NCI-H345 treated with DMSO at 0.1 percent for 48 hours (cell line): ENCODE measurements around the gene APOBEC2.

Experiments used
- DNase-seq: peaks from one replicate; lab custom pipeline; 2025; ENCODE audit not compliant: unreplicated experiment; lab: John Stamatoyannopoulos, UW

The APOBEC2 gene

GRCh38 chr6:41037107-41037900, 15.7 kb upstream of the APOBEC2 start:
- DNase-seq = peak; percentile 47

GRCh38 chr6:41038205-41038604, 14.8 kb upstream of the APOBEC2 start:
- no peak for DNase-seq

- DNase-seq = peak; percentile 5
Observed at GRCh38 chr6:41039060-41039998, 13.7 kb upstream of the APOBEC2 start, which contains the start of gene UNC5CL. Gene UNC5CL, minus strand, starts transcription at chr6:41039221. Its CDS starts 4,147 bp downstream, at chr6:41035074.

- DNase-seq = no peak
Observed at GRCh38 chr6:41040101-41040939, 12.7 kb upstream of the APOBEC2 start.

GRCh38 chr6:41040940-41041536, 12.0 kb upstream of the APOBEC2 start:
- no peak for DNase-seq

GRCh38 chr6:41042226-41043055, 10.6 kb upstream of the APOBEC2 start, which contains the start of gene TSPO2:
Gene TSPO2, plus strand, starts transcription at chr6:41042467. Its CDS starts 519 bp downstream, at chr6:41042986.
- DNase-seq = no peak

- DNase-seq = no peak
Observed at GRCh38 chr6:41043151-41043550, 9.9 kb upstream of the APOBEC2 start.

- DNase-seq = no peak
Observed at GRCh38 chr6:41045664-41046063, 7.3 kb upstream of the APOBEC2 start.

- DNase-seq = no peak
Observed at GRCh38 chr6:41046084-41046483, 6.9 kb upstream of the APOBEC2 start.

GRCh38 chr6:41047306-41047705, 5.7 kb upstream of the APOBEC2 start:
- DNase-seq = no peak

- no peak for DNase-seq
Observed at GRCh38 chr6:41047745-41048732, 5.0 kb upstream of the APOBEC2 start.

- DNase-seq = no peak
Observed at GRCh38 chr6:41049521-41049920, 3.5 kb upstream of the APOBEC2 start.

- no peak for DNase-seq
Observed at GRCh38 chr6:41049955-41050354, 3.0 kb upstream of the APOBEC2 start.

- no peak for DNase-seq
Observed at GRCh38 chr6:41050536-41050935, 2.5 kb upstream of the APOBEC2 start.

- no peak for DNase-seq
Observed at GRCh38 chr6:41051873-41052272, 1.1 kb upstream of the APOBEC2 start.

- no peak for DNase-seq
Observed at GRCh38 chr6:41054511-41054910, 1.5 kb downstream of the APOBEC2 start.

- DNase-seq = peak; percentile 22
Observed at GRCh38 chr6:41055149-41055548, 2.1 kb downstream of the APOBEC2 start.

GRCh38 chr6:41056768-41057490, 3.9 kb downstream of the APOBEC2 start:
- DNase-seq = no peak
